GM06990 (cell line): ENCODE data around the gene CMTM6.
"Not testable (repeated sequence)": the region's sequence is repeated elsewhere in the genome, so short reads cannot be mapped to it uniquely, and the experiment has no call there.

Experiments
- DNase-seq: peaks from one replicate; pipeline ENCODE4 v3.0.0-alpha.2; 2011; ENCODE audit not compliant: insufficient read length; ENCODE audit errors: extremely low read depth
- H3K27me3 ChIP-seq: replicated peaks from 2 replicates; pipeline ENCODE4 v1.6.0; 2011; ENCODE audit warnings: low read length; ENCODE audit not compliant: control insufficient read depth, insufficient read depth
- H3K36me3 ChIP-seq: 2 replicates; pipeline ENCODE4 v1.5.1; 2011; ENCODE audit warnings: low read length; ENCODE audit not compliant: control insufficient read depth, insufficient read depth
- H3K4me3 ChIP-seq: replicated peaks from 2 replicates; pipeline ENCODE4 v1.5.1; 2011; ENCODE audit warnings: low read depth, mild to moderate bottlenecking, control low read depth, low read length
- TF ChIP-seq, protein P1 (sequence below): IDR thresholded peaks from 2 replicates; pipeline ENCODE4 v1.5.1; 2011; ENCODE audit warnings: low read length, control low read depth, mild to moderate bottlenecking, inconsistent platforms; ENCODE audit not compliant: insufficient read depth, poor library complexity, severe bottlenecking

CMTM6 gene

DNA sequence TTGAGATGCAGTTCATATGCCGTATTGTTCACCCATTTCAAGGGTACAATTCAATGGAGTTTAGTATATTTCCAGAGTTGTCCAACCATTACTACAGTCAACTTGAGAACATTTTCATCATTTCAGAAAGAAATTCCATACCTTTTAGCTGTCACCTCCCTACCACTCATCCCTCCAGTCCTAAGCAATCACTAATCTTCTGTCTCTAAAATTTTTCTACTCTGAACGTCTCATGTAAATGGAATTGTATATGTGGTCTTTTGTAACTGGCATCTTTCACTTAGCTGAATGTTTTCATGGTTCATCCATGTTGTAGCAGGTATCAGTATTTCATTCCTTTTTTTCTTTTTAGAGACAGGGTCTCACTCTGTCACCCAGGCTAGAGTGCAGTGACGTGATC is 59.9 kb downstream of the CMTM6 start:
- Histone ChIP-seq H3K36me3 (no peaks in the 10 kb centered on the region), H3K27me3 (no peaks in the 10 kb centered on the region), H3K4me3 (no peak overlapping the region)
- no peak for DNase-seq
- TF ChIP-seq, protein P1, sequence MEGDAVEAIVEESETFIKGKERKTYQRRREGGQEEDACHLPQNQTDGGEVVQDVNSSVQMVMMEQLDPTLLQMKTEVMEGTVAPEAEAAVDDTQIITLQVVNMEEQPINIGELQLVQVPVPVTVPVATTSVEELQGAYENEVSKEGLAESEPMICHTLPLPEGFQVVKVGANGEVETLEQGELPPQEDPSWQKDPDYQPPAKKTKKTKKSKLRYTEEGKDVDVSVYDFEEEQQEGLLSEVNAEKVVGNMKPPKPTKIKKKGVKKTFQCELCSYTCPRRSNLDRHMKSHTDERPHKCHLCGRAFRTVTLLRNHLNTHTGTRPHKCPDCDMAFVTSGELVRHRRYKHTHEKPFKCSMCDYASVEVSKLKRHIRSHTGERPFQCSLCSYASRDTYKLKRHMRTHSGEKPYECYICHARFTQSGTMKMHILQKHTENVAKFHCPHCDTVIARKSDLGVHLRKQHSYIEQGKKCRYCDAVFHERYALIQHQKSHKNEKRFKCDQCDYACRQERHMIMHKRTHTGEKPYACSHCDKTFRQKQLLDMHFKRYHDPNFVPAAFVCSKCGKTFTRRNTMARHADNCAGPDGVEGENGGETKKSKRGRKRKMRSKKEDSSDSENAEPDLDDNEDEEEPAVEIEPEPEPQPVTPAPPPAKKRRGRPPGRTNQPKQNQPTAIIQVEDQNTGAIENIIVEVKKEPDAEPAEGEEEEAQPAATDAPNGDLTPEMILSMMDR: no peak

DNA sequence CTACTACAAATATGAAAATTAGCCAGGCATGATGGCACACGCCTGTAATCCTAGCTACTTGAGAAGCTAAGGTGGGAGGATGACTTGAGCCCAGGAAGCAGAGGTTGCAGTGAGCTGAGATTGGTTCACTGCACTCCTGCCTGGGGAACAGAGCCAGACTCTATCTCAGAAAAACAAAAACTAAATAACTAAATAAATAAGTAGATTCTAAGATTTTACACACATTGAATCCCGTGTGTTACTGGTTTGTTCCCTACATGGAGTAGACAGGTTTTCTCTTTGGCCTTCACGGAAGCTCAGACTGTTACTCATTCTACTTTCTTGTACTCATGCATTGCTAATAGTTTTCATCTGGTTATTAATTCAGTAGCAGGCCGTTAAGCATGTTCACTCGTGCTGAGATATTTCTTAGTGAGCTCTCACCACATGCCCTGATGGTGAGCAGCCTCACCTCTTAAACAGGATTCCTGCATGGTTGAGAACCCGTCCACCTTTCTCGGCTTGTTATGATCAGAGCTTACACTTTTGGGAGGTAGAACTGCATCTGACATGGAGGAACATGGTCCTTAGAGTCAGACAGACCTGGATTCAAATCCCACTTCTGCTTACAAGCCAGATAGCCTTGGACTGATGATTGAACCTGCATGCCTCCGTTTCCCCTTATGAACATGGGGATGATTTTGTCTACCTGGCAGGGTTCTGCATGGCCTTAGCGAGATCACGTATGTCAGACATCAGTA is 61.9 kb downstream of the CMTM6 start:
- TF ChIP-seq, protein P1: no peak
- H3K36me3 ChIP-seq: no peaks in the 10 kb centered on the region
- no peaks in the 10 kb centered on the region for H3K27me3 ChIP-seq
- no peak overlapping the region for H3K4me3 ChIP-seq
- DNase-seq: no peak

DNA sequence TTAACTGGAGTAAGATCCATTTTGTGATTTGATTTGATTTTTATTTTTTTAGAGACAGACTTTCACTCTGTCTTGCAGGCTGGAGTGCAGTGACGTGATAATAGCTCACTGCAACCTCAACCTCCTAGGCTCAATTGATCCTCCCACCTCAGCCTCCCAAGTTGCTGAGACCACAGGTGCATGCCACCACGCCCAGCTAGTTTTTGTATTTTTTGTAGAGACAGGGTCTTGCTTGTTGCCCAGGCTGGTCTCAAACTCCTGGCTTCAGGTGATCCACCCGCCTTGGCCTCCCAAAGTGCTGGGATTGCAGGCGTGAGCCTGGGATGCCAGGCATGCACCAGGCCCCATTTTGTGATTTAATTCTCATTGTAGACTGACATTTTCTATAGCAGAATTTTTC is 63.2 kb downstream of the CMTM6 start:
- H3K27me3 ChIP-seq, H3K4me3 ChIP-seq, DNase-seq, H3K36me3 ChIP-seq: not testable (repeated sequence)

DNA sequence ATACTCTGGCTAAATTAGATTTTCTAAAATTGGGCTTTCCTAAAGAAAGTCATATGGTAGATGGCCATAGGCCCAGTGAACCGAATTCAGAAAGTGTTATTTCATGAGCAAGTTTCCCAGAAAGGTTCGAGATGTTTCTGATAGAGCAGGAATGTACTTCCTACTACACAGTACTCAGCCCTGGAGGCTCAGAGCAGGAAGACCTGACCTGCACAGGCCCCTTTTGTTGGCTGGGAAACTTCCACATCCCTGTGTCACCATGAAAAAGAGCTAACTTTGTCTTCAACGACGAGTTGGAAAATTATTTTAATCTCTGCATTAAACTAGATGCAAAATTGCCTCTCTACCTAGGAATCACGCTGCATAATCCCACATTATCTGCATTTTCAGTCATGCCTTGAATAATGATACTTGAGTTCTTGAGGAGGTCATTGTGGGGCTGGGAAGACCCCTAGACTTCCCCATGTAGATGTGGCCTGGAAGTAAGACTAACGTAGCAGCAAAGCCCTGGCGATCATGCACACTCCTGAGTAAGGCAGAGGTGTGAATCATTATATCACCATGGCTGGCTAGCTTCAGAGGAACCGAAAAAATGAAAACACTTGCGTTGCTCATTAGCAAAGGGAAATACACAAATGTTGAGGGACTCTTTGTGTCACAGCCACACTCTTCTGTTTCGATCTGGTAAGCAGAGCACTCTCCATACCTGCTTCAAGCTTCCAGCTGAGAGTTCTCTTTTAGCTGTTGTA is 63.9 kb downstream of the CMTM6 start:
- H3K27me3 ChIP-seq: no peaks in the 10 kb centered on the region
- TF ChIP-seq, protein P1: no peak

DNA sequence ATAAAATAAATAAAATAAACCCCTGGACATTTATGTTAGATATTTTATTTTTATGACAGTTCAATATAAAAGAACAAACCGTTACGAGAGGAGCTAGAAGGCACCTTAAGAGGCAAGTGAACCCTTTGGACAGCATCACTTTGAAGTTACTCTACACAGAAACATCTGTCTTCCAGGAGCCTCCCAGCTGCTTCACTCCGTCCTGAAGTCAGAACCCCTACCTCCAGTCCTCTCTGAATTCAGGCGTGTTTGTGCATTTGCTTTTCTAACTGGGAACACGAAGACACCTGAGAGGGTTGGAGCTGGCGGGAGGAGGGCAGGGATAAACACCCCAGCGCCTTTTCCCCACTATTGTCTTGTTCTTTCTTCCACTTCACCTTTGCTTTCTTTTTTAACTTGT is 64.8 kb downstream of the CMTM6 start:
- TF ChIP-seq, protein P1: no peak
- Histone ChIP-seq H3K4me3 (no peak overlapping the region), H3K36me3 (no peaks in the 10 kb centered on the region), H3K27me3 (no peaks in the 10 kb centered on the region)
- no peak for DNase-seq

More for the DNA sequence above, 63.9 kb downstream of the CMTM6 start:
- peak; percentile 70 for DNase-seq
- Histone ChIP-seq H3K4me3 (no peak overlapping the region), H3K36me3 (no peaks in the 10 kb centered on the region)

DNA sequence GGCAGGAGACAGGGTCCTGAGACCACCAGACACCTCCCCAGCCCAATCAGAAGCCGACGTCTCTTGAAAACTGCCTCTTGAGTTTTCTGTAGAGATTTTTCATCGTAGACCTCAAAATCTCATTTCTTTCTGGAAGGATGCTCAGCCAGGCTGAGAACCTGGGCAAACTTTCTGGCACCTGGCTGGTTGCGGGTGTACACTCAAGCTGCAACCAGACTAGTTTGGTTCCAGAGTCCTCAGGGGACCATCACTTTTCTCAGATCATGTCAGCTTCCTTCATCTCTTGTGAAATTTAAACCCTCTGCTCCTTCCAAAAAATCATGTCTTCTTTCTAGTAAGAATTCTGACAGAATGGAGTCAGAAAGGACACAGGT is 65.8 kb downstream of the CMTM6 start:
- TF ChIP-seq, protein P1: no peak
- H3K36me3 ChIP-seq: no peaks in the 10 kb centered on the region
- DNase-seq: no peak
- no peaks in the 10 kb centered on the region for H3K27me3 ChIP-seq
- H3K4me3 ChIP-seq: no peak overlapping the region
